ENCODE results near the gene USH2A.
"Not testable (repeated sequence)": the region's sequence is repeated elsewhere in the genome, so short reads cannot be mapped to it uniquely, and the experiment has no call there.

DNA sequence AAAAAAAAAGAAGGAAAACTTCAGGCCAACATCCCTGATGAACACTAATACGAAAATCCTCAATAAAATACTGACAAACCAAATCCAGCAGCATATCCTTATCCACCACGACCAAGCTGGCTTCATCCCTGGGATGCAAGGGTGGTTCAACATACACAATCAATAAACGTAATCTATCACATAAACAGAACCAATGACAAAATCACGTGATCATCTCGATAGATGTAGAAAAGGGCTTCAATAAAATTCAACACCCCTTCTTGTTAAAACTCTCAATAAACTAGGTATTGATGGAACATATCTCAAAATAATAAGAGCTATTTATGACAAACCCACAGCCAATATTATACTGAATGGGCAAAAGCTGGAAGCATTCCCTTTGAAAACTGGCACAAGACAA is 82.7 kb downstream of the USH2A start:
- TF ChIP-seq CTCF, POLR2A (IDR thresholded peaks at IDR 0.05): not testable (repeated sequence)

Measured in lower leg skin (tissue), 3 donors.